Measurements from ENCODE around the gene PDE1C.
"Not testable (repeated sequence)": the region's sequence is repeated elsewhere in the genome, so short reads cannot be mapped to it uniquely, and the experiment has no call there.

PDE1C gene

GRCh38 chr7:32042900-32043299, 27.3 kb downstream of the PDE1C start:
- DNase-seq, result no peak

GRCh38 chr7:32039000-32039756, 31.0 kb downstream of the PDE1C start:
- DNase-seq, result no peak

DNA sequence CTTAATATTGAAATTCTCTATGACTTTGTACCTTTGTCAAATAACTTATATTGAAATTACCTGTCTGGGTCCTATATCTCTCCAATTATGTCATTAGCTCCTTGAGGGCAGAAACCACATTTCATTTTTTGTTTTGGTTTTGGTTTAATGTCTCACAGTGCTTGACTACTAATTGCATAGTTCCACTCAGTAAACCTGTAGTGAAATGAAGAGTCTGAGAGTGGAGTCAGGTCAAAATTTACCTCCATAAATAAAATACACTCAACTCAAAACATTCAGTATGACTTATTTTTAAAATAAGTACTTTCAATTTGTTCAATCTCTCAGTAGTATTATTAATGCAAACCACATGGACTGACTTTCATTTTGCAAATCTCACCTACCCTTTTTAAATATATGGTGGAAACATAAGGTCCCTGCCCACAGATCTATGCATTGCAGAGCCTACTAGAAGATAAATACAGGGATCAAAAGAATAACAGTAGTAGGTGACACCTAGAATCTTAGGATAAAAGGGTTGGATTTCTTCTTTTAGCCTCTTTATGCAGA, 32.5 kb downstream of the PDE1C start:
- DNase-seq, result no peak

- peak; percentile 63 for DNase-seq
Observed at GRCh38 chr7:32036557-32036956, 33.6 kb downstream of the PDE1C start.

DNA sequence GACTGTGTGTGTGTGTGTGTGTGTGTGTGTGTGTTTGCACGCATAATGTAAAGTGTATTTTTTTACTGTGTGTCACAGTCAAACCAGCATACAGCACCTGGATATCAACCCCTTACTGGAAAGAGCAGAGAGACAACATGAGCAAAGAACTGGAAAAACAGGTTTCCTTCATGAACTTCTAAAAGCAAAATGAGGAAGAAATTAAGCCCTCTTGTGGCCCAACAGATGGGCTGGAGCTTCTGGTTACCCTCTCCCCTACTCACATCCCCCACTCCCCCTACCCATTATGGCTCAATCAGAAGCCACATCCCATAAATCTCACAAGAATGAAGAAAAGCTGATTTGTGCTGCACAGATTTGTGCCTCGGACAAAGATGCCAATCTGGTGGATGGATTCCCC, 36.2 kb downstream of the PDE1C start:
- no peak for DNase-seq

- DNase-seq, result no peak
Observed at GRCh38 chr7:32033006-32033405, 37.2 kb downstream of the PDE1C start.

DNA sequence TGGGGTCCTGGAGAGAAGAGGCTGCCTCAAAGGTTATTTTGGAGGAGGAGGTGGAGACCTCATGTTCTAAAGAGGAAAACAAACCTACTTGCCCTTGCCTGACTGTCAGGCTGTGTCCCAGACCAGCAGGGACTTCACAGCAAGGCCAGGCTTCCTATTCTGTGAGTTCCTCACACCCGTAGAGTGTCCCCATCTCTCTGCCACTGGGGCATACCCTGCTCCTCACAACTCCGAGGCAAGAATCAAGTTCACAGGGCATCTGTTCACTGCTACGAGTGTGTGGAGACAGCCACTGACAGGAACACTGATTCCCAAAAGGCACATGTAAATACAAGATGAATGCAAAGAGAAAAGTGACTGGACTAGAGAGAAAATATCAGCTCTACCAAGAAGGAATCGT, 38.0 kb downstream of the PDE1C start:
- no peak for DNase-seq

GRCh38 chr7:32030904-32031692, 39.1 kb downstream of the PDE1C start:
- peak; percentile 26 for DNase-seq

GRCh38 chr7:32026083-32026425, 44.2 kb downstream of the PDE1C start:
- no peak for DNase-seq

- DNase-seq, result no peak
Observed at GRCh38 chr7:32025381-32026082, 44.7 kb downstream of the PDE1C start.

DNA sequence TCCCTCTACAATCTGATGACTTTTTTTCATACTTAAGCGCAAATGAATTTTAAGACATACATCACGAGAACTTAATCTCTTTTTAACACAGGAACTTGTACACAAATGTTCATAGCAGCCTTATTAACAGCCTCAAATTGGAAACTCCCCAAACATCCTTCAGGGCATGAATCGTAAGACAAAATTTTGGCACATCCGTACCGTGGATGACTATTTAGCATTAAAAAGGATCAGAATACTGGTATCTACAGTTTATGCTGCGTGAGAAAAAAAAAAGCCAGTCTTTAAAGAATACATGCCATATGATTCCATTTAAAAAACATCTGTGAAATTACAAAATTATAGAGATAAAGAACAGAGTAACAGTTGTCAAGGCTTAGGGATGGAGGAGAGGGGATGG, 46.8 kb downstream of the PDE1C start:
- peak; percentile 30 for DNase-seq

- DNase-seq, result no peak
Observed at GRCh38 chr7:32022966-32023365, 47.2 kb downstream of the PDE1C start.

GRCh38 chr7:32020551-32021159, 49.6 kb downstream of the PDE1C start:
- no peak for DNase-seq

DNA sequence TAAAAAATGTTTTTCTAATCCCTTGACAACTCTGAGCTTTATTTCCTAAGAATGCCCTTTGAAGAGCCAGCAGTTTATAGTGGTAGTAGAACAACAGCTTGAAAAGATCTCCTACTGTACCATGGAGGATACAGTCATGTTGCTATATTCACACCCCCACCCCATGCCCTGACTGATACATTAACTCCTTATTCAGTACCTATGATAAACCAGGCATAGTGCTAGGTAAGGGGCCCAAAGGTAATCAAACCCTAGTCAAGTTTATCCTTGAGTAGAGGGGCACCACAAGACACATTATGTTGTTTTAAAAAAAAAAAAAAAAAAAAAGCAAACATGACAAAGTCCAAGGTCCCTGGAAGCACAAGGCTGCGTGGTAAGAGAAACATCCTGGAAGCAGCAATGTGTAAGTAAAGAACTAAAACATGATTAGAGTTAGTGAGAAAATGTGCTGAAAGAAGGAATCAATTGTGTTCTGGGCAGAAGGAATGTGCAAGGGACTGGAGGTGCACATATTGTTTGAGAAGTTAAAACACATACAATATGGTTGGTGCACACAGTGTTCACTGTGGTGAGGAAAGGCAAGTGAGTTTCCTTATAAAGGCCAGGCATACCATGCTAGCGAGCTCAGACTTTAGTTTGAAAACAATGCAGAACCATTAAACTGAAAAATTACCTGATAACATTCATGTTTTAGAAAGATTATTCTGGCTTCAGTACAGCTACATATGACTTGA, 51.2 kb downstream of the PDE1C start:
- DNase-seq, result no peak

GRCh38 chr7:32015133-32015532, 55.1 kb downstream of the PDE1C start:
- DNase-seq, result no peak

GRCh38 chr7:32013471-32013870, 56.7 kb downstream of the PDE1C start:
- not testable (repeated sequence) for DNase-seq

DNA sequence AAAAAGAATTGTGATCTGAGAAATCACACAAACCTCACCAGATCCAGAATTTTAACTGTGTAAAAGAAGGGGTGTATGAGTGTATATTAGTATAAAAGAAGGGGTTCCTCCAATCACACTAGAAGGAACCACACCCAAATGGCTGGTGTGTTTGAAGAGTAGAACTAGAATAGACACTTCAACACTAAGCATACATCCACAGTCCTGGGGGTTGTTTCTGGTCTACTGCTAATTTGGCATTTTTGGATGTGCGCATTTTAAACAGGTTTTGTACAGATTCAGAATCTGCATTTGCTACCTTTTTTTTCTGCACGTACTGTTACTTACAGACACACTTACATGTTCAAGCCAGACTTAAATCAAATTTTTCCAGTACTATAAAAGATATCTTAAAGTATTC, 64.6 kb downstream of the PDE1C start:
- DNase-seq, result no peak

DNA sequence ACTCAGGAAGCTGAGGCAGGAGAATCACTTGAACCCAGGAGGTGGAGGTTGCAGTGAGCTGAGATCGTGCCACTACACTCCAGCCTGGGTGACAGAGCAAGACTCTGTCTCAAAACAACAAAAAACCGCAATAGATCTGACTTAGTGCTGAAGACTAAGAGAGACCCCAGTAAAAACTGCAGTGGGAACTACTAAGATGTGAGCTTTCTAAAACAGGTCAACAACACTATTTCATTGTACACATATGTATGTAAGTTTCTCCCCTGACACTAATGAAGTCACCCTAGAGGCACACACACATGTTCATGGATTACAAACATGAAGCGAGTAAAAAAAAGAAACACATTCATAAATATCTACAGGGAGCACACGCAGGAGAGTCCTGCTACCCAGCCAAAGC, 68.3 kb downstream of the PDE1C start:
- no peak for DNase-seq

GRCh38 chr7:31997423-31997822, 72.8 kb downstream of the PDE1C start:
- DNase-seq, result no peak

DNA sequence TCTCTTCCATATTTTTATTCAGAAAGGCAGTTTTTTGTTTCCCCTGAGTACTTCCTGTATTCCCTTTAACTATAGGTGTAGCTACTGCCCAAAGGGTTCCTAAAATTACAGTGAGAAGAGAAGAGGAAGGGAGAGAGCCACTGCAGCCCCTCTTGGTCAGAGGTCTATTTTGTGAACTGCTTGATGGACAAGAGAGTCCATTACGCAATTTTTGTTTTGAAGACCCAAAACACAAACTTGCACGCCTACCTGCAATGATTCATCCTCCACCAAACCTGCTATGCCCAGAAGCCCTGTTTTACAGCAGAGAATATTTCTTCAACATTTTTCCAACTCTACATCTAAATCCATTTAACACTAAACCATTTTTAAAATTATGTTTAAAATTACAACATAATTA, 75.1 kb downstream of the PDE1C start:
- no peak for DNase-seq

DNA sequence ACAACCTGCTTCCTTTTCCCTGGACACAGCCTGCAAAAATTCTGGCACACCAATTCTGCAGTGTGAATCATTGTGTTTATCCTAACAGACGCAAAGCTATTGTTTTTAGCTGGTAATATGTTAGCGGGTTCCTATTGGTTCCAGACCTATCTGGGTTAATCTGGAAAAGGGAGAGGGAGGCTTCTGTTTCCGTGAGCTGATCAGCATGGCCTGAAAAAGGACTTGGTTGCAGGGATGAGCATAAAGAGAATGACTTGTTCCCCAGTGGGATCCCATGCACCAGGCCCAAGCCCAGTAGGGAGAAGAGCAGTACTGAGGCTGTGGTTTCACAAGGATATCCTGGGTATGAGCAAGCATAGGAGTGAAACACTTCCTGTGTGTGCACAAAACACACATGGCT, 78.4 kb downstream of the PDE1C start:
- peak; percentile 44 for DNase-seq

DNA sequence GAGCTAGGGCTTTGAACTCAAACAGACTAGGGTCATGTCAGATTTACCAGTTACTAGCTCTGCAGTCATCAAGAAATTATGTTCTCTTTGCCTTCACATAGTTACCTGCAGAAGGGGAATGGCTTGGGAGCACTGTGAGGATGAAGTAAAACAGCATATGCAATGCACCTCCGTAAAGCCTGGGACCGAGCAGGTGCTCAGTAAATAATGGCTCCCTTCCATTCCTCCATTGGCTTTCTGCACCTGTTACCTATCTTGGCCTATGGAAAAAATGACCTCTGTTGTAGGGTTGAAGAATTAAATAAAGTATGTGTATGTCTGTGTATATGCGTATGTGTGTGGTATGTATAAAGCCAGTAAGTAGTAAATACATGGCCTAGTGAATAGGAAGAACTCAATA, 78.8 kb downstream of the PDE1C start:
- DNase-seq, result no peak

Data from HCEC 1CT (cell line).